ENCODE data around the gene LSAMP.

DNA sequence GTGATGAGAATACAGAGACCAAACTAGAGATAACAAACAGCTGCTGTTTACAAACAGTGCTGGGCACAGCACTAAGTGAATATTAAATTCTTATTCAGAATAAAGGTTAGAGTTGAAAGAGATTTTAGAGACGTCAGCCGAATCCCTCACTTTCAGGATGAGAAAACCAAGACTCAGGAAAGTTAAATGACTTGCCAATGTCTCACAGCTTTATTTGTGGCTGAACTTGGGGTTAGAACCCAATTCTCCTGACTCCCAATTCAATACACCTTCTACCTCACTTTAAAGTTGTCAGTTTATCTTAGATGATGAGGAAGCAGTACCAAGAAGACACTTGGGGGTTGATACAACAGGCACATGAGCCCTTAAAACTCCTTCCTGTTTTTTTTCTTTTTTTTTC is 641.1 kb downstream of the LSAMP start:
- no peak for TF ChIP-seq POLR2A (IDR thresholded peaks at IDR 0.05)
- TF ChIP-seq, protein P1, sequence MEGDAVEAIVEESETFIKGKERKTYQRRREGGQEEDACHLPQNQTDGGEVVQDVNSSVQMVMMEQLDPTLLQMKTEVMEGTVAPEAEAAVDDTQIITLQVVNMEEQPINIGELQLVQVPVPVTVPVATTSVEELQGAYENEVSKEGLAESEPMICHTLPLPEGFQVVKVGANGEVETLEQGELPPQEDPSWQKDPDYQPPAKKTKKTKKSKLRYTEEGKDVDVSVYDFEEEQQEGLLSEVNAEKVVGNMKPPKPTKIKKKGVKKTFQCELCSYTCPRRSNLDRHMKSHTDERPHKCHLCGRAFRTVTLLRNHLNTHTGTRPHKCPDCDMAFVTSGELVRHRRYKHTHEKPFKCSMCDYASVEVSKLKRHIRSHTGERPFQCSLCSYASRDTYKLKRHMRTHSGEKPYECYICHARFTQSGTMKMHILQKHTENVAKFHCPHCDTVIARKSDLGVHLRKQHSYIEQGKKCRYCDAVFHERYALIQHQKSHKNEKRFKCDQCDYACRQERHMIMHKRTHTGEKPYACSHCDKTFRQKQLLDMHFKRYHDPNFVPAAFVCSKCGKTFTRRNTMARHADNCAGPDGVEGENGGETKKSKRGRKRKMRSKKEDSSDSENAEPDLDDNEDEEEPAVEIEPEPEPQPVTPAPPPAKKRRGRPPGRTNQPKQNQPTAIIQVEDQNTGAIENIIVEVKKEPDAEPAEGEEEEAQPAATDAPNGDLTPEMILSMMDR (IDR thresholded peaks at IDR 0.05): no peak
